BJ (cell line): ENCODE results near the gene C1orf105. TPM values are rescaled to one million over a fixed set of nuclear protein-coding genes. Genes with fewer than 3 reads are reported as not detected.

Experiments used
- CTCF ChIA-PET: fragments of 350-600 bp; formaldehyde crosslinking; extraction: SDS; loops from one replicate; lab custom pipeline; 2021; ENCODE audit warnings: antibody characterized with exemption, inconsistent platforms; lab: Yijun Ruan, JAX
- POLR2A ChIA-PET: fragments of 300-600 bp; sonication (Branson Sonifier 250); formaldehyde crosslinking; extraction: SDS; loops from one replicate; lab custom pipeline; 2021; ENCODE audit warnings: antibody characterized with exemption; lab: Charles Lee
- DNase-seq: peaks from one replicate; pipeline ENCODE4 v3.0.0-alpha.2; 2011; ENCODE audit warnings: low read depth
- H3K27me3 ChIP-seq: 2 replicates; pipeline ENCODE4 v1.6.0; 2011; ENCODE audit warnings: low read length; ENCODE audit not compliant: control insufficient read depth, insufficient read depth
- H3K36me3 ChIP-seq: 2 replicates; pipeline ENCODE4 v1.5.1; 2011; ENCODE audit warnings: low read length; ENCODE audit not compliant: control insufficient read depth, insufficient read depth
- H3K4me3 ChIP-seq: 2 replicates; pipeline ENCODE4 v1.5.1; 2011; ENCODE audit warnings: low read depth, mild to moderate bottlenecking, control low read depth, low read length
- CTCF ChIP-seq: IDR thresholded peaks from 2 replicates; pipeline ENCODE4 v1.5.1; 2011; ENCODE audit warnings: low read depth, mild to moderate bottlenecking, control low read depth, inconsistent platforms, low read length, moderate library complexity; ENCODE audit not compliant: insufficient read depth
- polyA plus RNA-seq: library from polyadenylated mRNA; depleted of rRNA; stranded (reverse); fragments of >200 nt; gene quantifications from 2 replicates; pipeline ENCODE4 v1.2.3, GENCODE V29; 2011

The C1orf105 gene
- polyA plus RNA-seq, 1 experiment = not detected

GRCh38 chr1:172410027-172410426 lies 10.5 kb upstream of the C1orf105 start:
- no peaks in the 10 kb centered on the region for H3K36me3 ChIP-seq
- ChIA-PET CTCF (interaction anchor here (0.8 kb wide), 1 partner anchor 11 kb away, joined by 4 read pairs; no protein-coding TSS in a partner anchor), POLR2A (no interaction called here)
- TF ChIP-seq CTCF = no peak
- no peaks in the 10 kb centered on the region for H3K27me3 ChIP-seq
- DNase-seq = no peak
- H3K4me3 ChIP-seq = no peak overlapping the region

- H3K4me3 ChIP-seq = no peak overlapping the region
- ChIA-PET POLR2A (no interaction called here), CTCF (interaction anchor here (0.6 to 1.1 kb wide), 2 partner anchors 13 to 280 kb away, joined by 3 to 5 read pairs; no protein-coding TSS in a partner anchor)
- TF ChIP-seq CTCF = no peak
- no peaks in the 10 kb centered on the region for H3K27me3 ChIP-seq
- no peak for DNase-seq
- no peaks in the 10 kb centered on the region for H3K36me3 ChIP-seq
These were observed 8.6 kb upstream of the C1orf105 start for GRCh38 chr1:172411791-172412338.

- ChIA-PET CTCF (interaction anchor here (0.6 to 2.0 kb wide), 2 partner anchors 8 to 15 kb away, joined by 3 to 4 read pairs; no protein-coding TSS in a partner anchor), POLR2A (interaction anchor here (0.7 kb wide), 1 partner anchor 15 kb away, joined by 3 read pairs; no protein-coding TSS in a partner anchor)
- Histone ChIP-seq H3K27me3 (no peaks in the 10 kb centered on the region), H3K36me3 (no peaks in the 10 kb centered on the region), H3K4me3 (no peak overlapping the region)
- no peak for DNase-seq
- no peak for TF ChIP-seq CTCF
These were observed 6.2 kb upstream of the C1orf105 start for GRCh38 chr1:172414331-172414730.

- POLR2A ChIA-PET = no interaction called here
- no peaks in the 10 kb centered on the region for H3K27me3 ChIP-seq
- CTCF ChIA-PET = interaction anchor here (0.6 to 3.1 kb wide), 7 partner anchors 12 to 433 kb away, joined by 3 to 11 read pairs (median 4); no protein-coding TSS in a partner anchor
- no peak overlapping the region for H3K4me3 ChIP-seq
- no peak for TF ChIP-seq CTCF
- H3K36me3 ChIP-seq = no peaks in the 10 kb centered on the region
- no peak for DNase-seq
These were observed 3.9 kb upstream of the C1orf105 start for GRCh38 chr1:172416496-172417035.

GRCh38 chr1:172417557-172417956 lies 2.9 kb upstream of the C1orf105 start:
- H3K27me3 ChIP-seq = no peaks in the 10 kb centered on the region
- ChIA-PET POLR2A (no interaction called here), CTCF (interaction anchor here (0.9 to 3.1 kb wide), 6 partner anchors 11 to 58 kb away, joined by 3 to 11 read pairs (median 4); no protein-coding TSS in a partner anchor)
- H3K4me3 ChIP-seq = no peak overlapping the region
- DNase-seq = no peak
- H3K36me3 ChIP-seq = no peaks in the 10 kb centered on the region
- TF ChIP-seq CTCF = no peak
